ENCODE measurements around the gene TNFRSF21. TPM values are rescaled to one million over a fixed set of nuclear protein-coding genes. Genes with fewer than 3 reads are reported as not detected.

Gene TNFRSF21
- total RNA-seq, 1 donor, result 1.4 TPM

GRCh38 chr6:47308552-47309290 lies 984 bp downstream of the TNFRSF21 start:
- Histone ChIP-seq H3K4me2 (ENCODE audit: insufficient read depth, low read length) (peak overlapping the region; percentile 96), H3K79me2 (ENCODE audit: insufficient read depth, low read length) (no peaks in the 10 kb centered on the region), H3K36me3 (ENCODE audit: insufficient read depth, low read length) (no peaks in the 10 kb centered on the region), H3K27me3 (ENCODE audit: insufficient read depth, low read length) (peaks cover 33% of the 10 kb centered on the region), H3K9me3 (ENCODE audit: low read depth, low read length) (no peaks in the 10 kb centered on the region), H2AFZ (ENCODE audit: low read length) (peak overlapping the region; percentile 91), H3K27ac (ENCODE audit: low read depth, low read length) (no peak overlapping the region), H3K4me1 (ENCODE audit: insufficient read depth, low read length) (peaks cover 7% of the 10 kb centered on the region), H3K4me3 (ENCODE audit: insufficient read depth, low read length) (peak overlapping the region; percentile 79), H4K20me1 (ENCODE audit: insufficient read depth, low read length) (no peaks in the 10 kb centered on the region)
- DNase-seq (ENCODE audit: insufficient read length, low spot score, missing footprints), result peak; percentile 83
- no peak for TF ChIP-seq CTCF (IDR thresholded peaks at IDR 0.05; ENCODE audit: extremely low read depth, low read depth, low read length)

GRCh38 chr6:47308198-47308517 lies 1.5 kb downstream of the TNFRSF21 start:
- H4K20me1 ChIP-seq (ENCODE audit: insufficient read depth, low read length), result no peaks in the 10 kb centered on the region
- peaks cover 33% of the 10 kb centered on the region for H3K27me3 ChIP-seq (ENCODE audit: insufficient read depth, low read length)
- no peaks in the 10 kb centered on the region for H3K9me3 ChIP-seq (ENCODE audit: low read depth, low read length)
- peak overlapping the region; percentile 79 for H3K4me3 ChIP-seq (ENCODE audit: insufficient read depth, low read length)
- no peak for DNase-seq (ENCODE audit: insufficient read length, low spot score, missing footprints)
- no peaks in the 10 kb centered on the region for H3K79me2 ChIP-seq (ENCODE audit: insufficient read depth, low read length)
- H3K4me1 ChIP-seq (ENCODE audit: insufficient read depth, low read length), result peaks cover 7% of the 10 kb centered on the region
- H3K27ac ChIP-seq (ENCODE audit: low read depth, low read length), result no peak overlapping the region
- peak overlapping the region; percentile 96 for H3K4me2 ChIP-seq (ENCODE audit: insufficient read depth, low read length)
- TF ChIP-seq CTCF (IDR thresholded peaks at IDR 0.05; ENCODE audit: extremely low read depth, low read depth, low read length), result no peak
- H2AFZ ChIP-seq (ENCODE audit: low read length), result peak overlapping the region; percentile 91
- no peaks in the 10 kb centered on the region for H3K36me3 ChIP-seq (ENCODE audit: insufficient read depth, low read length)

GRCh38 chr6:47307362-47308197 lies 2.1 kb downstream of the TNFRSF21 start:
- H3K36me3 ChIP-seq (ENCODE audit: insufficient read depth, low read length), result no peaks in the 10 kb centered on the region
- no peak for DNase-seq (ENCODE audit: insufficient read length, low spot score, missing footprints)
- no peak overlapping the region for H3K4me2 ChIP-seq (ENCODE audit: insufficient read depth, low read length)
- H3K9me3 ChIP-seq (ENCODE audit: low read depth, low read length), result no peaks in the 10 kb centered on the region
- no peak overlapping the region for H3K4me3 ChIP-seq (ENCODE audit: insufficient read depth, low read length)
- no peaks in the 10 kb centered on the region for H4K20me1 ChIP-seq (ENCODE audit: insufficient read depth, low read length)
- no peaks in the 10 kb centered on the region for H3K79me2 ChIP-seq (ENCODE audit: insufficient read depth, low read length)
- no peak for TF ChIP-seq CTCF (IDR thresholded peaks at IDR 0.05; ENCODE audit: extremely low read depth, low read depth, low read length)
- no peak overlapping the region for H2AFZ ChIP-seq (ENCODE audit: low read length)
- no peak overlapping the region for H3K27ac ChIP-seq (ENCODE audit: low read depth, low read length)
- H3K4me1 ChIP-seq (ENCODE audit: insufficient read depth, low read length), result peaks cover 7% of the 10 kb centered on the region
- peaks cover 34% of the 10 kb centered on the region for H3K27me3 ChIP-seq (ENCODE audit: insufficient read depth, low read length)

GRCh38 chr6:47306887-47307286 lies 2.8 kb downstream of the TNFRSF21 start:
- DNase-seq (ENCODE audit: insufficient read length, low spot score, missing footprints), result no peak
- Histone ChIP-seq H3K4me3 (ENCODE audit: insufficient read depth, low read length) (no peak overlapping the region), H4K20me1 (ENCODE audit: insufficient read depth, low read length) (no peaks in the 10 kb centered on the region), H3K9me3 (ENCODE audit: low read depth, low read length) (no peaks in the 10 kb centered on the region), H3K27me3 (ENCODE audit: insufficient read depth, low read length) (peaks cover 34% of the 10 kb centered on the region), H3K36me3 (ENCODE audit: insufficient read depth, low read length) (no peaks in the 10 kb centered on the region), H3K27ac (ENCODE audit: low read depth, low read length) (no peak overlapping the region), H3K4me2 (ENCODE audit: insufficient read depth, low read length) (no peak overlapping the region), H3K4me1 (ENCODE audit: insufficient read depth, low read length) (peaks cover 7% of the 10 kb centered on the region), H2AFZ (ENCODE audit: low read length) (no peak overlapping the region), H3K79me2 (ENCODE audit: insufficient read depth, low read length) (no peaks in the 10 kb centered on the region)
- TF ChIP-seq CTCF (IDR thresholded peaks at IDR 0.05; ENCODE audit: extremely low read depth, low read depth, low read length), result no peak

All from osteoblast (primary cell).